HG03135 (cell line): ENCODE measurements around the gene ASB1.

Source experiments
- ATAC-seq: cut with Tn5 transposase; IDR thresholded peaks from one replicate; pipeline ENCODE4 v1.9.1; 2021; ENCODE audit warnings: mild to moderate bottlenecking, moderate library complexity; ENCODE audit not compliant: unreplicated experiment

The ASB1 gene

GRCh38 chr2:238464389-238464788 lies 37.7 kb downstream of the ASB1 start:
- no peak for ATAC-seq

GRCh38 chr2:238465487-238466242 lies 38.9 kb downstream of the ASB1 start:
- no peak for ATAC-seq

DNA sequence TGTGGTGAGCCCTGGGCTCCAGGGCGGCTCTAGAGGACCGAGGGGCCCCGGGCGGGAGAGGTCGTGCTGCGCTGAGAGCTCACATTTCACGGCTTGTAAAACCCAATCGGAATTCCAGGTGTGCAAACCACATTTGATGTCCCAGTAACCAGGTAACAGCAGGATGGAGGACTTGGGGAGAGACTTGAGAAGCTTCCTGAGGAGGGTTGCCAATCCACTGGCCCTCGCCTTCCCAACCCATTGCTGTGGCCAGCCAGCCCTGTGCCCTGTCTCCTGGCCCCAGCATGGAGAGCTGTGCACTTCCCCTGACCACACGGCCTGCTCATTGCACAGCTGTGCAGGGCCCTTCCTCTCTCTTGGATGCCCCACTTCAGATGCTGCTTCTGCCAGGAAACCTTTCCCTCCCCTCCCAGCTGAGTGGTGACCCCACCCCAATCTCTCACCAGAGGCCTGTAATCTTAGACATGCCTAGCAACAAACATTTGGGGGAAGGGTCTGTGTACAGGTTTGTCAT lies 39.6 kb downstream of the ASB1 start:
- no peak for ATAC-seq

DNA sequence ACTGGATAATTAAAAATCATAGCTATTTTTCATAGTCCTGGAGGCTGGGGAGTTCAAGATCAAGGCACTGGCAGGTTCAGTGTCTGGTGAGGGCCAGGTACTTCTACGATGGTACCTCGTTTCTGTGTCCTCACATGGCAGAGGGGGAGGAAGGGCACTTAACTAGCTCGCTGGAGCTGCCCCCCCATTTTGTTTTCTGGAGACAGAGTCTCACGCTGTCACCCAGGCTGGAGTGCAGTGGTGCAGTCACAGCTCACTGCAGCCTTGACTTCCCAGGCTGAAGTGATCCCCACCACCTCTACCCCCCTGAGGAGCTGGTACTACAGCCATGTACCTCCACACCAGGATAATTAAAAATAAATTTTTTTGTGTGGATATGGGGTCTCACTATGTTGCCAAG lies 40.3 kb downstream of the ASB1 start:
- no peak for ATAC-seq

- no peak for ATAC-seq
Measured at GRCh38 chr2:238467792-238468191, 41.1 kb downstream of the ASB1 start.

DNA sequence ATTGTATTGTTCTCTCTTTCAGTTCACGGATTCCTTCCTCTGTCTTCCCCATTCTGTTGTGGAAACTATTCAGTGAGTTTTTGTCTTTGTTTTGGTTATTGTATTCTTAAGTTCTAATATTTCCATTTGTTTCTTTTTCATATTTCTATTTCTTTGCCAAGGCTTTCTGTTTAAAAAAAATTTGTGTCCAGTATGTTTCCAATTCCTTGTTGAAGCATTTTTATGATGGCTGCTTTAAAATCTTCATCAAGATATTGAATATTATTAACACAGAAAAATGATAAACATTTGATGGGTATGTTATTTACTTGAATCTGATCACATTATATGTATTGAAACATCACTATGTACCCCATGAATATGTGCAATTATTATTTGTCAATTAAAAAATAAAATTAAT lies 42.4 kb downstream of the ASB1 start:
- ATAC-seq: no peak

GRCh38 chr2:238473014-238473413 lies 46.3 kb downstream of the ASB1 start:
- no peak for ATAC-seq

- ATAC-seq: no peak
Measured at GRCh38 chr2:238473523-238473922, 46.8 kb downstream of the ASB1 start.

GRCh38 chr2:238475034-238475433 lies 48.3 kb downstream of the ASB1 start:
- ATAC-seq: no peak

- ATAC-seq: no peak
Measured at GRCh38 chr2:238475566-238475965, 48.8 kb downstream of the ASB1 start.

- ATAC-seq: no peak
Measured at GRCh38 chr2:238476258-238476657, 49.5 kb downstream of the ASB1 start.

DNA sequence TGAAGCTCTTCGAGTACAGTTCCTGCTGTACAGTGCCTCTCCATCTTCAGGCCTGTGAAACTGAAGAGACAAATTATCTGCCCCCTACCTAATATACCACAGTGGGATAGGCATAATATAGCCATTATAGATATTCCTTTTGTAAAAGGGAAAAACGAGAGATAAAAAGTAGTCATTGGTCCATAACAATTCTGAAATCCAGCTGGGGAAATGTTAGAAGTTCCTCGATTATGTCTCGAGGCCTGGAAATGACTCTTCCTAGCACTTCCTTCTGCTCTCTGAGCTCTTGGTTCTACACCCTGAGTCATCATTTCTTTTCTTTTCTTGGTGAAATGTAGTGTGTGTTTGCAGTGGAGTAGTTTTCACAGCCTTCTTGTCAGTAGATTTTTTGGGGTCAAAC lies 51.5 kb downstream of the ASB1 start:
- ATAC-seq: no peak

GRCh38 chr2:238479847-238480246 lies 53.1 kb downstream of the ASB1 start:
- ATAC-seq: no peak

DNA sequence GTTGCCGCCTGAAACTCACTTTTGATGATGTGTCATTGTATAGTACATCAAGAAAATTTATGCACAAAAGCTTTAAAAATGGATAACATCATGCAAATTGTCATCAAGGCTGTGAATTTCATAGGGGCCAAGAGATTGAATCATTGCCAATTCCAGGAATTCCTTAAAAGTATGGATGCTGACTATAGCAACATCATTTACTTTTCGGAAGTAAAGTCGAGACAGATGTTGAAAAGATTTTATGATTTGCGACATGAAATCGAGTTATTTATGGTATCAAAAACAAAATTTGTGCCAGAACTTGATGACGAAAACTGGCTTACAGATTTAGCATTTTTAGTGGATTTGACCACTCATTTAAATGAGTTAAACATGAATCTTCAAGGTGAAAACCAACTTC lies 56.3 kb downstream of the ASB1 start:
- ATAC-seq: no peak

DNA sequence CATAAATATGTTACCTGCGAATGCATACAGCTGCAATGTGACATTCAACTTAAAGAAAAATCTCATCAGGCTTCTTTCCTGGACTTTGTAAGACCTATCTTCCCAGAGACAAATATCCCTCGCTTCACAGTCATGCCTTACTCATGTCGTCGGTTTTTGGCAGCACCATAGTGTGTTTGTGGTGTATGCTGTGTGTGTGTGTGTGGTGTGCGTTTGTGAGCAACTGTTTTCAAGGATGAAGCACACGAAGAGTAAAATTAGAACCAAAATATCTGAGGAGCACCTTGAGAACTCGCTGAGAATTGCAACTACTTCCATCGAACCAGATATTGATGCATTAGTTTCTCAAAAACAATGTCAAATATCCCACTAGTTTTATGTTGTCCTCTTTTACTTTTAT lies 56.9 kb downstream of the ASB1 start:
- ATAC-seq: no peak

DNA sequence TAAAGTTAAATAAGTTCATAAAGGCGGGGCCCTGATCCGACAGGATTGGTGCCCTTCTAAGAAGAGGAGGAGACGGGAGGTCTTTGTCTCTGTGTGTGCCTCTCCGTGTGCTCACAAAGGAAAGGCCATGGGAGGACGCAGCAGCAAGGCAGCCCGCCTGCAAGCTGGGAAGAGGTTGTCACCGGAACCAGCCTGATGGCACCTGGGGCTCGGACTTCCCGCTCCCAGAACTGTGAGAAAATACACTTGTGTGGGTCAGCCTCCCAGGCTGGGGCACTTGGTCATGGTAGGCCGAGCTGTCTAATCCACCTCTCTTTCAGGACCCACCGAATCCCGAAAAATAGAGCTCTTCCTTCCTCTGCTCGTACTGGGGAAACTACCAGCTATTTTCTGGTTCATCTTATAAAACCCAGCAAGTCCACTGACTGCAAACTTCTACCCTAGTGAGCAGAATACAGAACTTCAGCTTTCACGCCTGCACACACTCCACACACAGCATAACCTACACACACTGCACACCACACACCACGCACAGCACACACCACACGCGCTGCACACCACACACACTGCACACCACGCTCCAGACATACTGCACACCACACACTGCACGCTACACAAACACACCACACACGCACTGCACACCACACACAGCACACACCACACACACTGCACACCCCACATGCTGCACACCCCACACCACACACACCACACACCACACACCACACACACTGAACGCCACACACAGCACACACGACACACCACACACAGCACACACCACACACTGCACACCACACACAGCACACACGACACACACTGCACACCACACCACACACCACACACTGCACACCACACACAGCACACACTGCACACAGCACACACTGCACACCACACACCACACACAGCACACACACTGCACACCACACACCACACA lies 58.1 kb downstream of the ASB1 start:
- ATAC-seq: no peak

GRCh38 chr2:238486123-238486848 lies 59.6 kb downstream of the ASB1 start:
- ATAC-seq: no peak

- ATAC-seq: no peak
Measured at GRCh38 chr2:238487134-238487533, 60.4 kb downstream of the ASB1 start.

DNA sequence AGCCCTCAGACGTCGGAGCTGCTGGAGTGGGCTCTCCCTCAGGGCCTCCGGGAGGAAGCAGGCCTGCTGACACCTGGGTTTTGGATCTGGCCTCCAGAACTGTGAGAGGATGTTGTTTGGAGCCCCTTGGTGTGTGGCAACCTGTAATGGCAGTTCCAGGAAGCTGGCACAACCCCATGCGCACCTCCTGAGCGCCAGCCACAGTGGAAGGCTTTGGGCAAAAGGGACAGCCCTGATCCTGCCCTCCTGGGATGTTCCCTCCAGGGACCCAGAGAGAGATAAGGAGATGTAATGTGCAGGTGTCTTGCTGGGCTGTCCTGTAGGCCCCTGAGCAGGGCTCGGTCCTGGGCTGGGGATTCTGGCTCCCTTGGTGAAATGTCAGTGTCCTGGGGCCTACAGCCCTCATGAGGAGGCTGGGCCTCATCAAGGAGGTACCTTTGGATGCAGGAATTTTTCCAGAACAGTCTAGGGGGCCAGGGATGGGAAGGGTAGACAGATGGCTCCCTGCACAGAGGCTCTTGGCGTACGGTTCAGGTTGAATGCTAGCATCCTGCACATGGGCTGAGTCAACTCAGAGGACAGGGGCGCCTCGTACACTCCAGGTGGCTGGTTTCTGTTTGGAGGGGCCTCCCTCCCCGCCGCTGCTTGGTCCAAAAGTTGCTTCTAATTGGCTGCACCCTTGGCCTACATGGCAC lies 61.1 kb downstream of the ASB1 start:
- no peak for ATAC-seq

DNA sequence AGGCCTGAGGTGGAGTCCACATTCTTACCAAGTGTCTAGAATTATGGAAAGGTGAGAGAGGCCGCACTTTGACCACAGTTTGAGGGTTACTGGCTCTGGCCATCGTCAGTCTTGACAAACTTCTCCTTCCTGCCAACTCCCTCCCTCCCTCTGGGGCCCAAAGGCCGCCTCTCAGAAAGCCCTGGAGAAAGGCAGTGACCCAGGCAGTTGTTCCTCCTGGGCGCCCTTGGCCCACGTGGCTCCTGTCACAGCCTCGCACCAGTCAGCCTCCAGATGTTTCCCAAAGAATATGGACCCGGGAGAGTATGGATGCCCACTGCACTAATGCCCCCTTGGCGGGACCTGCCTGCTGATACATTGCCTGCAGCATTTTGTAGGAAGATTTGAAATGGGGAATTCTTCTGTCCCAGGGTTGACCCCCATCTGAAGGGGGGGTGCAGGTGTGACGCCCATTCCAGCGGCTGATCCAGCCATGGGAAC lies 61.7 kb downstream of the ASB1 start:
- ATAC-seq: no peak
